DND-41 (cell line): Measurements from ENCODE around the gene HAUS5.
"Not testable (repeated sequence)": the region's sequence is repeated elsewhere in the genome, so short reads cannot be mapped to it uniquely, and the experiment has no call there.

ENCODE experiments used
- ATAC-seq: fragments of 200-7000 bp; cut with Tn5 transposase; 3 replicates; pipeline ENCODE4 v1.9.1; 2021; ENCODE audit warnings: low read depth; ENCODE audit not compliant: insufficient read depth
- DNase-seq: peaks from one replicate; pipeline ENCODE4 v3.0.0-alpha.2; 2020
- H2AFZ ChIP-seq: 2 replicates; pipeline ENCODE4 v1.6.0; 2012; ENCODE audit warnings: low read depth, low read length
- H3K27ac ChIP-seq: 2 replicates; pipeline ENCODE4 v1.5.1; 2012; ENCODE audit warnings: low read length, inconsistent platforms
- H3K27me3 ChIP-seq: fragments of 200-600 bp; sonication (generic); 2 replicates; pipeline ENCODE4 v1.6.0; 2012; ENCODE audit warnings: low read length, mild to moderate bottlenecking, inconsistent platforms; ENCODE audit not compliant: insufficient read depth, poor library complexity
- H3K36me3 ChIP-seq: 2 replicates; pipeline ENCODE4 v1.5.1; 2012; ENCODE audit warnings: low read length, inconsistent platforms; ENCODE audit not compliant: insufficient read depth
- H3K4me1 ChIP-seq: 2 replicates; pipeline ENCODE4 v1.5.1; 2012; ENCODE audit warnings: mild to moderate bottlenecking, low read length; ENCODE audit not compliant: insufficient read depth
- H3K4me2 ChIP-seq: 2 replicates; pipeline ENCODE4 v1.6.0; 2012; ENCODE audit warnings: mild to moderate bottlenecking, moderate library complexity, low read length, inconsistent platforms; ENCODE audit not compliant: insufficient read depth
- H3K4me3 ChIP-seq, 2 experiments: fragments of 200-600 bp in 1 of 2; shearing (Covaris generic) in 1 of 2; 2 replicates each; pipeline ENCODE4 v1.5.1; 2012 to 2016; ENCODE audit warnings: inconsistent platforms in 2 of 2, low read length in 2 of 2, mild to moderate bottlenecking in 2 of 2, low read depth in 1 of 2, moderate library complexity in 1 of 2
- H3K79me2 ChIP-seq: 2 replicates; pipeline ENCODE4 v1.6.0; 2012; ENCODE audit warnings: low read length, inconsistent platforms; ENCODE audit not compliant: insufficient read depth
- H3K9ac ChIP-seq: 2 replicates; pipeline ENCODE4 v1.6.0; 2012; ENCODE audit warnings: low read depth, mild to moderate bottlenecking, inconsistent platforms, low read length, moderate library complexity
- H3K9me3 ChIP-seq: 2 replicates; pipeline ENCODE4 v1.5.1; 2012; ENCODE audit warnings: low read length, moderate library complexity, mild to moderate bottlenecking, inconsistent platforms; ENCODE audit not compliant: insufficient read depth, severe bottlenecking
- H4K20me1 ChIP-seq: 2 replicates; pipeline ENCODE4 v1.6.0; 2012; ENCODE audit warnings: low read length; ENCODE audit not compliant: insufficient read depth
- CTCF ChIP-seq: IDR thresholded peaks from 2 replicates; pipeline ENCODE4 v1.5.1; 2012; ENCODE audit warnings: borderline replicate concordance, low read length, moderate library complexity, mild to moderate bottlenecking; ENCODE audit not compliant: poor library complexity, severe bottlenecking; ENCODE audit errors: extremely low read depth
- EZH2 ChIP-seq: IDR thresholded peaks from 3 replicates; pipeline ENCODE4 v1.6.1; 2012; ENCODE audit warnings: borderline replicate concordance, low read depth, mild to moderate bottlenecking, moderate library complexity, low read length, inconsistent platforms; ENCODE audit not compliant: severe bottlenecking

Gene HAUS5

GRCh38 chr19:35645680-35646511, 33.4 kb downstream of the HAUS5 start:
- Histone ChIP-seq H4K20me1 (peaks cover 7% of the 10 kb centered on the region; the same call in 1 of the 2 replicates), H3K9ac (peak overlapping the region; percentile 69), H3K27me3 (no peaks in the 10 kb centered on the region), H3K4me3 (peak overlapping the region in 1 of 2 experiments; percentile 85; a peak in 1 of 4 replicates), H3K4me1 (peaks cover 72% of the 10 kb centered on the region), H3K27ac (peak overlapping the region; percentile 71), H3K36me3 (peaks cover 9% of the 10 kb centered on the region), H3K4me2 (peak overlapping the region; percentile 83), H3K79me2 (peaks cover 28% of the 10 kb centered on the region), H3K9me3 (no peaks in the 10 kb centered on the region), H2AFZ (peak overlapping the region; percentile 79)
- DNase-seq (no peak), ATAC-seq (no peak)
- no peak for TF ChIP-seq EZH2
- no peak for TF ChIP-seq CTCF

GRCh38 chr19:35648017-35648961, 35.8 kb downstream of the HAUS5 start, which contains the start of gene COX6B1:
Gene COX6B1, plus strand, starts transcription at chr19:35648323. Its CDS starts 2,921 bp downstream, at chr19:35651244.
- Histone ChIP-seq H3K9me3 (no peaks in the 10 kb centered on the region), H4K20me1 (peaks cover 7% of the 10 kb centered on the region; the same call in 1 of the 2 replicates), H3K36me3 (peaks cover 21% of the 10 kb centered on the region), H3K4me3 (peak within 1 kb of the TSS; percentile 90 to 92), H3K4me2 (peak within 1 kb of the TSS; percentile 94), H3K79me2 (peaks cover 36% of the 10 kb centered on the region), H3K4me1 (peaks cover 65% of the 10 kb centered on the region), H3K27me3 (no peaks in the 10 kb centered on the region), H3K27ac (peak within 1 kb of the TSS; percentile 88), H2AFZ (peak within 1 kb of the TSS; percentile 87), H3K9ac (peak within 1 kb of the TSS; percentile 74)
- peak; percentile 97 for DNase-seq
- TF ChIP-seq EZH2, result no peak
- TF ChIP-seq CTCF, result no peak
- ATAC-seq, result peak; percentile 75

- TF ChIP-seq CTCF (no peak), EZH2 (no peak)
- no peaks in the 10 kb centered on the region for H3K27me3 ChIP-seq
- peaks cover 42% of the 10 kb centered on the region for H3K4me1 ChIP-seq
- H3K79me2 ChIP-seq, result peaks cover 40% of the 10 kb centered on the region
- H4K20me1 ChIP-seq, result peaks cover 8% of the 10 kb centered on the region; the same call in 1 of the 2 replicates
- peak overlapping the region; percentile 34; the same call in 1 of the 2 replicates for H3K4me2 ChIP-seq
- H3K4me3 ChIP-seq, result no peak overlapping the region
- ATAC-seq, result no peak
- H3K36me3 ChIP-seq, result peaks cover 39% of the 10 kb centered on the region
- no peak for DNase-seq
- no peak overlapping the region for H3K27ac ChIP-seq
- no peaks in the 10 kb centered on the region for H3K9me3 ChIP-seq
- no peak overlapping the region for H2AFZ ChIP-seq
- no peak overlapping the region for H3K9ac ChIP-seq
These were observed 38.0 kb downstream of the HAUS5 start for GRCh38 chr19:35650581-35650980.

- not testable (repeated sequence) for H3K4me3 ChIP-seq, H3K27me3 ChIP-seq, H3K9me3 ChIP-seq, DNase-seq, ATAC-seq, H4K20me1 ChIP-seq, H3K9ac ChIP-seq, H3K4me2 ChIP-seq, H3K27ac ChIP-seq, H2AFZ ChIP-seq
- H3K36me3 ChIP-seq, result peaks cover 74% of the 10 kb centered on the region
- H3K4me1 ChIP-seq, result peaks cover 14% of the 10 kb centered on the region; the same call in 1 of the 2 replicates
- H3K79me2 ChIP-seq, result peaks cover 23% of the 10 kb centered on the region
These were observed 42.3 kb downstream of the HAUS5 start for GRCh38 chr19:35654828-35655227.
